GM12864 (cell line): ENCODE data around the gene RPL27.

ENCODE experiments used
- DNase-seq: peaks from one replicate; pipeline ENCODE4 v3.0.0-alpha.2; 2011; ENCODE audit warnings: low read depth
- H3K4me3 ChIP-seq: 2 replicates; pipeline ENCODE4 v1.5.1; 2011; ENCODE audit warnings: mild to moderate bottlenecking, low read depth, low read length, control low read depth
- TF ChIP-seq, protein P1 (sequence below): IDR thresholded peaks from 2 replicates; pipeline ENCODE4 v1.5.1; 2011; ENCODE audit warnings: low read depth, mild to moderate bottlenecking, moderate library complexity, low read length, control low read depth, inconsistent platforms; ENCODE audit errors: missing control alignments

RPL27 gene

DNA sequence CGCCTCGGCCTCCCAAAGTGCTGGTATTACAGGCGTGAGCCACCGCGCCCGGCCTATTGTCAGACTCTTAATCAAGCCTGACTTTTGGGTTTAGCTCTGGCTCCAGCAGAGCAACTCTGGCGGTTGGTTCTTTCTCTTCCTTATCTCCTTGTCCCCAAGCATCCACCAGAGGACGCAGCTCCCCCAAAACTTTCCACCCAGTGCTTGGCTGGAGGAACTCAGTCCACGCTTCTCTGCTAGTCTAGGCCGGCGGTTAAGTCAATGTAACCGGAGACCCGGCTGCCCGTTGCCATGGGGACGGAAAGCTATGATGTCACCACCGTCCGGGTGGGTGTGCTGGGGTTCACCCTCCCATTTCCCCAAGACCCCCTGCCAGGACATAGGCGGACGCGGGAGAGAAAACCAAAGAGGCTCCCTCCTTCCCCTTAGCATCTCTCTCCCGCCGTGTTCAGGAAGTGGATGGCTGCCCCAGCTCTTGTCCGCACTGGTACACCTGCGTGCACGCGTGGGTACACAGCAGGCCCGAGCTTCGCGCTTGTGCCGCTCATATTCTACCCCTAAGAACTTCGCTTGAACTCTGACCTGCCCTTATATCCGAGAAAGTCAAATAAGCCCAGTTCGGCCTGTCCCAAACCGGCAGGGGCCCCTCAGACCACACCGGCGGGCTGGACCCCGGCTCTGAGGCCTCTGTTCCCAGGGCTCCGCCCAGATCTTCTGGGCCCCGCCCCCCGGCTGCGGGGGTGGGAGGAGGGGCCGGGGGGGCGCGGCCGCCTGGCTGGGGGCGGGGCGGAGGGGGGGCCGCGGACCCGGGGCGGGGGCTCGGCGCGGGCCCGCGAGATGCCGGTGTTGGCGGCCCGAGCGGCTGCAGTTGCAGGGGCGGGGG is 26.4 kb downstream of the RPL27 start, which contains the start of gene RND2:
Gene RND2 (plus strand): TSS at position 825 of the 883 bp plus-strand sequence. CDS start 117 bp downstream, outside the sequence.
- H3K4me3 ChIP-seq: peak within 1 kb of the TSS; percentile 58
- TF ChIP-seq, protein P1, sequence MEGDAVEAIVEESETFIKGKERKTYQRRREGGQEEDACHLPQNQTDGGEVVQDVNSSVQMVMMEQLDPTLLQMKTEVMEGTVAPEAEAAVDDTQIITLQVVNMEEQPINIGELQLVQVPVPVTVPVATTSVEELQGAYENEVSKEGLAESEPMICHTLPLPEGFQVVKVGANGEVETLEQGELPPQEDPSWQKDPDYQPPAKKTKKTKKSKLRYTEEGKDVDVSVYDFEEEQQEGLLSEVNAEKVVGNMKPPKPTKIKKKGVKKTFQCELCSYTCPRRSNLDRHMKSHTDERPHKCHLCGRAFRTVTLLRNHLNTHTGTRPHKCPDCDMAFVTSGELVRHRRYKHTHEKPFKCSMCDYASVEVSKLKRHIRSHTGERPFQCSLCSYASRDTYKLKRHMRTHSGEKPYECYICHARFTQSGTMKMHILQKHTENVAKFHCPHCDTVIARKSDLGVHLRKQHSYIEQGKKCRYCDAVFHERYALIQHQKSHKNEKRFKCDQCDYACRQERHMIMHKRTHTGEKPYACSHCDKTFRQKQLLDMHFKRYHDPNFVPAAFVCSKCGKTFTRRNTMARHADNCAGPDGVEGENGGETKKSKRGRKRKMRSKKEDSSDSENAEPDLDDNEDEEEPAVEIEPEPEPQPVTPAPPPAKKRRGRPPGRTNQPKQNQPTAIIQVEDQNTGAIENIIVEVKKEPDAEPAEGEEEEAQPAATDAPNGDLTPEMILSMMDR: peak; percentile 76
- peak; percentile 55 for DNase-seq

DNA sequence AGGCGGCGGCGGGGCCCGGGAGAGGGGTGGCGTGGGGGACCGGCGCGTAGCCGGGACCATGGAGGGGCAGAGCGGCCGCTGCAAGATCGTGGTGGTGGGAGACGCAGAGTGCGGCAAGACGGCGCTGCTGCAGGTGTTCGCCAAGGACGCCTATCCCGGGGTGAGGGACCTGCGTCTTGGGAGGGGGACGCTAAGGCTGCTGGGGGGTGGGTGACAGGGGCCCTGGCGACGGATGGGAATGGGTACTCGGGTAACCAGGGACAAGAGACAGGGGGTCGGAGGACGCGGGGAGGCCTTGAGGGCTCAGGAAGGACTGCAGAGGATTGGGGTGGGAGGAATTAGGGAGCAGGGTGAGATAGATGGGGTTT is 27.1 kb downstream of the RPL27 start:
- H3K4me3 ChIP-seq: no peak overlapping the region
- no peak for DNase-seq
- TF ChIP-seq, protein P1: no peak

DNA sequence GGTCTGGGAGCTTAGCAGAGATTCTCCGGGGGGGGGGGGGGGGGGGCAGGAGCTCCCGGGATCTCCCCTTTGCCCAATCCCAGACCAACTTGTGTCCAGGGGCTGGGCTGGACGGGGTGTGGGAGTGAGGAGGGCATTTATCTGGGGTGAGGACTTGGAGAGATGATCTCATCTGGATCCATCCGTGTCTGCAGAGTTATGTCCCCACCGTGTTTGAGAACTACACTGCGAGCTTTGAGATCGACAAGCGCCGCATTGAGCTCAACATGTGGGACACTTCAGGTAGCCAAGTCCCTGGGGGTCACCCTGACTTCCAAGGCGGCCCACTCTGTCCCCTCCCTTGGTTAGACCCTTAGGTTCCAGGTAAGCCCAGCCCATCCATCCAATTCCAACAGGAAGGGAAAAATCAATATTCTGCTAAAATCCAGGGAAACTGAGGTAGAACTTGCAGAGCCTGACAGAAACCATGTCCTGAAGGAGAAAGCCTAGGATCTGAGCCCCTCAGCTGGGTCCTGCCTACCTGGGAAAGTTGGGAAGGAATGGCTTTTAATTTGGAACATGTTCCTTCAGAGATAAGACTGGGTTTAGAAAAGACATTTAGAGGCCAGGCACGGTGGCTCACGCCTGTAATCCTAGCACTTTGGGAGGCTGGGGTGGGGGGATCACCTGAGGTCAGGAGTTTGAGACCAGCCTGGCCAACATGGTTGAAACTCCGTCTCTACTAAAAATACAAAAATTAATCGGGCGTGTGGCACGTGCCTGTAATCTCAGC is 27.7 kb downstream of the RPL27 start:
- no peak for DNase-seq
- no peak overlapping the region for H3K4me3 ChIP-seq
- TF ChIP-seq, protein P1: no peak

DNA sequence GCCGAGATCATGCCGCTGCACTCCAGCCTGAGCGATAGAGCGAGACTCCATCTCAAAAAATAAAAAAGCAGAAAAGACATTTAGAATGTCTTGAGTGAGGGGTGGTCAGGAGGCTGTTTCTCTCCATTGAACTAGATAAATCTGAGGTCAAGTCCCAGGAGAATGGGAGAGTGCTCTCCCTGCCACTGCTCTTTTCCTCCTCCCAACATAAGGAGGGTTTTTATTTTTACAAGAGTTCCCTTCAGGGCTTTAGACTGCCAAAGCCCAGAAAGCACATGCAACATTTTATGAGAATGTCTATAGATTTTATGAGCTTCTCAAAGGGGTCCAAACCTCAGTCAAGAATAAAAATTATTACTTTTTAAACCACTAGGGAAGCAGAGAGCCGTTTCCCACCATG is 28.4 kb downstream of the RPL27 start:
- no peak for DNase-seq
- TF ChIP-seq, protein P1: no peak

DNA sequence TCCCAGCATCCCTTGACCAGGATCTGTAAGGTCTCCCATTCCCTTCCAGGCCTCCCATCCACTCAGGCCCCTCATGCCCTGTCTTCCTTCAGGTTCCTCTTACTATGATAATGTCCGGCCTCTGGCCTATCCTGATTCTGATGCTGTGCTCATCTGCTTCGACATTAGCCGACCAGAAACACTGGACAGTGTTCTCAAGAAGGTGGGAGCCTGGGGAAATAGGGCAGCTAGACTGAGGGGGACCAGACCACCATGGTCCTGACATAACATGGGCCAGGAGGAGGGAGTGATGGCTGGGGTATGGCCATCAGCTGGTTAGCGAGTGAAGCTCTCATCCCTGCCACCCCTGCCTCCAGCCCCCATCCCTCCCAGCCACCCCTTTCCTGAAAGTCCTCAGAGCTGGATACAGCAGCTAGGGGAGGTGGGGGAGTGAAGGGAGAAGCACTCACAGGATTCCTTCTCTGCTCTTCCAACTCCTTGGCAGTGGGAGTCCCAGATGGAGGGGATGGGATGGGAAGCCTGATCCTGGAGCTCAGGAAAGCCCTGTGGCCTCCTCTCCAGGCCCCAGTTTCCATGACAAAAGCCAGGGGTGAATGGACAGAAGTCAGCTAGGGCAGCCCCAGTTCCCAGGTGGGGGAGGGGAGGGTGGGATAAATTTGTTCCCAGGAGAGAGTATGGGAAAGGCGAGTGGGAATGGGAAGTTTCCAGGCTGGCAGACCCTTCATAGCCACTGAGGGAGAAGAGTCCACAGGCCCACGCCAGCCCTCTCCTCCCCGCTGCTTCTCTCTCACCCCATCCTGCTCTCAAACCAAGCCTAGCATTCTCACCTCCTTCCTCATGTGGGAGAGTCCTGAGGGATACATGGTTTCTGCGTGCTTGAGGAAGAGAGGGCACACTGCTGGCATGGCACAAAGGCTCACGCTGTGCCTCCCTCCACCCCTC is 29.1 kb downstream of the RPL27 start:
- TF ChIP-seq, protein P1: no peak
- H3K4me3 ChIP-seq: no peak overlapping the region
- no peak for DNase-seq

More for the DNA sequence above, 28.4 kb downstream of the RPL27 start:
- no peak overlapping the region for H3K4me3 ChIP-seq

DNA sequence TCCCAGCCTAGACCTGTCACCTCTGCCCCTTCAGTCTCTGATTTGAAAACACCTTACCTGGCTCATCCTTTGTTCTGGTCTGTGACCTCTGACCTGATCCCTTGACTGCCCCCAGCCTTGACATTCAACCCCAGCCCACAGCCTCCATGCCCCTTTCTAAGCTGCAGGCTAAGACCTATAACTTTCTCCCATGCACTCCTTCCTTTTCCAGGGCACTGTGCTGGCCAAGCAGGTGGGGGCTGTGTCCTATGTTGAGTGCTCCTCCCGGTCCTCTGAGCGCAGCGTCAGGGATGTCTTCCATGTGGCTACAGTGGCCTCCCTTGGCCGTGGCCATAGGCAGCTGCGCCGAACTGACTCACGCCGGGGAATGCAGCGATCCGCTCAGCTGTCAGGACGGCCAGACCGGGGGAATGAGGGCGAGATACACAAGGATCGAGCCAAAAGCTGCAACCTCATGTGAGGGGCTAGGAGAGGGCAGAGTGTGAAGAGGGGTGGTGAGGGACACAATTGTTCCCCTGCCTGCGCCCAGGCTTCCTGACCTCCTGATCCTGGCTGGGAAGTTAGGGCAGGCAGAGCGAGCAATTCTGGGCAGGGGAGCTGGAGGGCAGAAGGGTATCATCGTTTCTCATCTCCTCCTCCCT is 30.1 kb downstream of the RPL27 start:
- TF ChIP-seq, protein P1: no peak
- DNase-seq: no peak
- H3K4me3 ChIP-seq: no peak overlapping the region
